Muscle of leg (tissue), 11 donors: Measurements from ENCODE around the gene CKM. TPM values are rescaled to one million over a fixed set of nuclear protein-coding genes. Genes with fewer than 3 reads are reported as not detected.

ENCODE experiments used
- DNase-seq: peaks from one replicate; pipeline ENCODE4 v3.0.0; 2013
- H3K27ac ChIP-seq: one replicate; pipeline ENCODE4 v1.5.1; 2013; ENCODE audit warnings: mild to moderate bottlenecking, low read length, control low read depth
- H3K27me3 ChIP-seq: one replicate; pipeline ENCODE4 v1.6.1; 2013; ENCODE audit warnings: low read length; ENCODE audit not compliant: control insufficient read depth, insufficient read depth
- H3K36me3 ChIP-seq: one replicate; pipeline ENCODE4 v1.6.1; 2013; ENCODE audit warnings: low read length; ENCODE audit not compliant: control insufficient read depth, insufficient read depth
- H3K4me1 ChIP-seq: one replicate; pipeline ENCODE4 v1.6.1; 2013; ENCODE audit warnings: low read length; ENCODE audit not compliant: control insufficient read depth, insufficient read depth
- H3K4me3 ChIP-seq: one replicate; pipeline ENCODE4 v1.5.1; 2013; ENCODE audit warnings: low read length, control low read depth
- H3K9me3 ChIP-seq: replicated peaks from 2 replicates; pipeline ENCODE4 v1.6.1; 2013; ENCODE audit warnings: low read depth, low read length; ENCODE audit not compliant: control insufficient read depth
- WGBS: methylation state at CpG from one replicate; pipeline ENCODE4 v1.1.5; 2013; ENCODE audit warnings: missing lambda C conversion rate; ENCODE audit not compliant: insufficient coverage; 5-methylcytosine and 5-hydroxymethylcytosine counted together
- polyA plus RNA-seq, 8 donors: library from polyadenylated mRNA; unstranded; fragments of 120-200 nt; gene quantifications; one replicate each; pipeline versions ENCODE4 v1.2.1 to v1.2.3, GENCODE V29; 2013; ENCODE audit warnings: inconsistent platforms in 1 of 8, low replicate concordance in 1 of 8; ENCODE audit not compliant: insufficient read length in 8 of 8, insufficient read depth in 1 of 8
- total RNA-seq: library from RNA; stranded (reverse); fragments of 120-200 nt; gene quantifications from one replicate; pipeline ENCODE4 v1.2.4, GENCODE V29; 2013

Gene CKM
- total and polyA plus RNA-seq, 9 donors = 1,629 to 3,729 (median 3,004) TPM

DNA sequence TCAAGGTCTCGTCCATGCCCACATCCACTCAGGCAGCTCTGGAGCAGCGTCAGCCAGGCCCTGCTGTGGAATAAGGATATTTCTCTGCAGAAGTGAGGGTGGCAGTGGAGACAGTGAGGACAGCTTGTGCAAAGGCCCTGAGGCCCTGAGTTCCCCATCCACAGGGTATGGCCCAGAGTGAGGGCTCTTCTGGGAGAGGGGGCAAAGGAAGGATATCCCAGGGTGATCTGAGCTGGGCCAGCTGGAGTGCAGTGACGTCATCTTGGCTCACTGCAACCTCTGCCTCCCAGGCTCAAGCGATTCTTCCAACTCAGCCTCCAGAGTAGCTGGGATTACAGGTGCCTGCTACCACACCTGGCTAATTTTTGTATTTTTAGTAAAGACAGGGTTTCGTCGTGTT lies 60.1 kb downstream of the CKM start:
- no peaks in the 10 kb centered on the region for H3K27me3 ChIP-seq
- no peaks in the 10 kb centered on the region for H3K4me1 ChIP-seq
- WGBS = 78% methylated on average over 5 of the region's 6 CpGs
- peaks cover 3% of the 10 kb centered on the region for H3K9me3 ChIP-seq
- DNase-seq = no peak
- H3K27ac ChIP-seq = no peak overlapping the region
- H3K4me3 ChIP-seq = no peak overlapping the region
- peaks cover 43% of the 10 kb centered on the region for H3K36me3 ChIP-seq

DNA sequence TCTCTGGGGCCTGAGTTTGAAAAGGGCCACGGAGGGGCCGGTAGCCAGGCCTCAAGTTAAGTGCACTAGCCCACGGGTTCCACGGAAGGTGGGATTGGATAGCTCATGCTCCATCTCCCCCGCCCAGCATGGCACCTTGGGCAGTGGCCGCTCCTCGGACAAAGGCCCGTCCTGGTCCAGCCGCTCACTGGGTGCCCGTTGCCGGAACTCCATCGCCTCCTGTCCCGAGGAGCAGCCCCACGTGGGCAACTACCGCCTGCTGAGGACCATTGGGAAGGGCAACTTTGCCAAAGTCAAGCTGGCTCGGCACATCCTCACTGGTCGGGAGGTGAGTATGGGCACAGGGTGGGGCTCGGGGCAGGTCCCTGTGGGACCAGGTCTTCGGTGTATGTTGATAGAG lies 63.8 kb downstream of the CKM start:
- H3K4me3 ChIP-seq = no peak overlapping the region
- H3K27ac ChIP-seq = no peak overlapping the region
- 95% methylated on average over 19 of the region's 19 CpGs for WGBS
- H3K27me3 ChIP-seq = no peaks in the 10 kb centered on the region
- peaks cover 8% of the 10 kb centered on the region for H3K4me1 ChIP-seq
- peaks cover 14% of the 10 kb centered on the region for H3K36me3 ChIP-seq
- H3K9me3 ChIP-seq = peaks cover 3% of the 10 kb centered on the region
- DNase-seq = no peak

DNA sequence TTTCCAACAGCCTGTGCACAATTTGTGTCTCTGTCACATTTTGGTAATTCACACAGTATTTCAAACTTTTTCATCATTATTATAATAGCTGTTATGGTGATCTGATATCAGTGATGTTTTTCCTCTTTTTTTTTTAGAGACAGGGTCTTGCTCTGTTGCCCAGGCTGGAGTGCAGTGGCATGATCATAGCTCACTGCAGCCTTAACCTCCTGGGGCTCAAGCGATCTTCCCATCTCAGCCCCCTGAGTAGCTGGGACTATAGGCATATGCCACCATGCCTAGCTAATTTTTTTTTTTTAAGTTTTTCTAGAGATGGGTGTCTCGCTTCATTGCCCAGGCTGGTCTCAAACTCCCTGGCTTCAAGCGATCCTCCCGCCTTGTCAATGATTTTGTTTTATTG lies 65.8 kb downstream of the CKM start:
- Histone ChIP-seq H3K27me3 (no peaks in the 10 kb centered on the region), H3K36me3 (peaks cover 12% of the 10 kb centered on the region), H3K9me3 (peaks cover 3% of the 10 kb centered on the region), H3K4me3 (no peak overlapping the region), H3K27ac (no peak overlapping the region), H3K4me1 (peaks cover 27% of the 10 kb centered on the region)
- no CpG with 5 or more reads among the region's 4 CpGs for WGBS
- no peak for DNase-seq

Other genes with a start within 250 kb of the CKM start
- 0.13 TPM for gene ZNF296, start 246.4 kb downstream of the CKM start, total RNA-seq
- 1 to 10 TPM in 3 of 8 donors, under 1 TPM in 5; 0.29 to 1.5 (median 0.80) TPM for gene ZNF296, start 246.4 kb downstream of the CKM start, polyA plus RNA-seq
- 13.8 TPM for gene GEMIN7, start 243.6 kb downstream of the CKM start, total RNA-seq
- gene GEMIN7, start 243.6 kb downstream of the CKM start, polyA plus RNA-seq = 10 to 100 TPM; 19.9 to 25.3 (median 21.8) TPM
- 20.4 TPM for gene PPP1R37, start 229.7 kb downstream of the CKM start, total RNA-seq
- 10 to 100 TPM; 19.4 to 29.3 (median 24.7) TPM for gene PPP1R37, start 229.7 kb downstream of the CKM start, polyA plus RNA-seq
- 0.13 TPM for gene NKPD1, start 161.9 kb downstream of the CKM start, total RNA-seq
- under 1 TPM; 0.12 to 0.38 (median 0.17) TPM for gene NKPD1, start 161.9 kb downstream of the CKM start, polyA plus RNA-seq
- 18.4 TPM for gene TRAPPC6A, start 144.6 kb downstream of the CKM start, total RNA-seq
- 10 to 100 TPM; 18.4 to 31.6 (median 25.1) TPM for gene TRAPPC6A, start 144.6 kb downstream of the CKM start, polyA plus RNA-seq
- gene BLOC1S3, start 144.1 kb downstream of the CKM start, total RNA-seq = 1.8 TPM
- 1 to 10 TPM; 5.2 to 8.4 (median 7.3) TPM for gene BLOC1S3, start 144.1 kb downstream of the CKM start, polyA plus RNA-seq
- gene EXOC3L2, start 77.5 kb downstream of the CKM start, total RNA-seq = 1.9 TPM
- 1 to 10 TPM in 7 of 8 donors, under 1 TPM in 1; 0.93 to 2.0 (median 1.6) TPM for gene EXOC3L2, start 77.5 kb downstream of the CKM start, polyA plus RNA-seq
- 11.1 TPM for gene MARK4, start 71.6 kb downstream of the CKM start, total RNA-seq
- gene MARK4, start 71.6 kb downstream of the CKM start, polyA plus RNA-seq = 10 to 100 TPM; 29.0 to 38.9 (median 35.8) TPM
- 0.09 TPM for gene KLC3, start 17.9 kb upstream of the CKM start, total RNA-seq
- 1 to 10 TPM in 1 of 8 donors, under 1 TPM in 6, not detected in 1; 0.14 to 5.9 (median 0.28) TPM for gene KLC3, start 17.9 kb upstream of the CKM start, polyA plus RNA-seq
- 6.6 TPM for gene ERCC2, start 47.7 kb upstream of the CKM start, total RNA-seq
- 10 to 100 TPM; 13.5 to 19.9 (median 15.3) TPM for gene ERCC2, start 47.7 kb upstream of the CKM start, polyA plus RNA-seq
- gene PPP1R13L, start 82.2 kb upstream of the CKM start, total RNA-seq = 1.7 TPM
- gene PPP1R13L, start 82.2 kb upstream of the CKM start, polyA plus RNA-seq = 1 to 10 TPM; 2.7 to 8.4 (median 3.5) TPM
- gene POLR1G, start 83.8 kb upstream of the CKM start, total RNA-seq = 7.7 TPM
- gene POLR1G, start 83.8 kb upstream of the CKM start, polyA plus RNA-seq = 1 to 10 TPM; 4.4 to 8.9 (median 6.2) TPM
- 98.8 TPM for gene ERCC1, start 101.0 kb upstream of the CKM start, total RNA-seq
- 100 to 1,000 TPM in 2 of 8 donors, 10 to 100 TPM in 6; 81.8 to 110 (median 88.0) TPM for gene ERCC1, start 101.0 kb upstream of the CKM start, polyA plus RNA-seq
- gene FOSB, start 145.1 kb upstream of the CKM start, total RNA-seq = 54.9 TPM
- 100 to 1,000 TPM in 3 of 8 donors, 10 to 100 TPM in 5; 16.7 to 194 (median 67.1) TPM for gene FOSB, start 145.1 kb upstream of the CKM start, polyA plus RNA-seq
- 42.4 TPM for gene RTN2, start 174.2 kb upstream of the CKM start, total RNA-seq
- gene RTN2, start 174.2 kb upstream of the CKM start, polyA plus RNA-seq = 100 to 1,000 TPM in 6 of 8 donors, 10 to 100 TPM in 2; 80.0 to 148 (median 126) TPM
- gene PPM1N, start 175.6 kb upstream of the CKM start, total RNA-seq = 0.18 TPM
- gene PPM1N, start 175.6 kb upstream of the CKM start, polyA plus RNA-seq = under 1 TPM; 0.24 to 0.97 (median 0.61) TPM
- 37.4 TPM for gene VASP, start 184.6 kb upstream of the CKM start, total RNA-seq
- 10 to 100 TPM; 48.9 to 59.4 (median 53.3) TPM for gene VASP, start 184.6 kb upstream of the CKM start, polyA plus RNA-seq